Duodenal mucosa (tissue), 2 donors: ENCODE data around the gene BCAS3.

Experiments
- H3K27ac ChIP-seq: one replicate; pipeline ENCODE4 v1.7.0; 2013; ENCODE audit warnings: low read depth, low read length
- H3K27me3 ChIP-seq, 2 donors: one replicate each; pipeline ENCODE4 v1.7.0; 2013; ENCODE audit warnings: low read length in 2 of 2, control low read depth in 1 of 2; ENCODE audit not compliant: insufficient read depth in 2 of 2, control insufficient read depth in 1 of 2
- H3K36me3 ChIP-seq, 2 donors: one replicate each; pipeline ENCODE4 v1.7.0; 2013; ENCODE audit warnings: low read length in 2 of 2, control low read depth in 1 of 2; ENCODE audit not compliant: insufficient read depth in 2 of 2, control insufficient read depth in 1 of 2
- H3K4me1 ChIP-seq, 2 donors: one replicate each; pipeline ENCODE4 v1.7.0; 2013; ENCODE audit warnings: low read length in 2 of 2, control low read depth in 1 of 2; ENCODE audit not compliant: insufficient read depth in 2 of 2, control insufficient read depth in 1 of 2
- H3K4me3 ChIP-seq, 2 donors: one replicate each; pipeline ENCODE4 v1.7.0; 2013; ENCODE audit warnings: low read length in 2 of 2, low read depth in 1 of 2
- H3K9ac ChIP-seq, 2 donors: one replicate each; pipeline ENCODE4 v1.7.0; 2013; ENCODE audit warnings: low read length in 2 of 2, low read depth in 1 of 2
- H3K9me3 ChIP-seq, 2 donors: one replicate each; pipeline ENCODE4 v1.7.0; 2013; ENCODE audit warnings: low read length in 2 of 2, control low read depth in 1 of 2; ENCODE audit not compliant: control insufficient read depth in 1 of 2

BCAS3 gene

GRCh38 chr17:60645918-60646523 is 31.6 kb upstream of the BCAS3 start:
- H3K9me3 ChIP-seq, result no peaks in the 10 kb centered on the region
- no peak overlapping the region for H3K27ac ChIP-seq
- H3K4me1 ChIP-seq, result no peaks in the 10 kb centered on the region
- no peak overlapping the region for H3K9ac ChIP-seq
- H3K36me3 ChIP-seq, result peaks cover 3 to 19% of the 10 kb centered on the region in 2 donors
- no peak overlapping the region for H3K4me3 ChIP-seq
- no peaks in the 10 kb centered on the region for H3K27me3 ChIP-seq

- no peak overlapping the region for H3K4me3 ChIP-seq
- no peak overlapping the region for H3K27ac ChIP-seq
- H3K27me3 ChIP-seq, result no peaks in the 10 kb centered on the region
- no peaks in the 10 kb centered on the region for H3K9me3 ChIP-seq
- H3K9ac ChIP-seq, result no peak overlapping the region
- no peaks in the 10 kb centered on the region for H3K4me1 ChIP-seq
- peaks cover 3 to 19% of the 10 kb centered on the region in 2 donors for H3K36me3 ChIP-seq
These were observed 30.9 kb upstream of the BCAS3 start for GRCh38 chr17:60646701-60647100.

GRCh38 chr17:60647705-60648104 is 29.9 kb upstream of the BCAS3 start:
- no peaks in the 10 kb centered on the region for H3K27me3 ChIP-seq
- H3K4me1 ChIP-seq, result no peaks in the 10 kb centered on the region
- H3K27ac ChIP-seq, result no peak overlapping the region
- peaks cover 3 to 19% of the 10 kb centered on the region in 2 donors for H3K36me3 ChIP-seq
- no peaks in the 10 kb centered on the region for H3K9me3 ChIP-seq
- no peak overlapping the region for H3K9ac ChIP-seq
- H3K4me3 ChIP-seq, result no peak overlapping the region

- H3K4me3 ChIP-seq, result no peak overlapping the region
- H3K36me3 ChIP-seq, result peaks cover 6 to 23% of the 10 kb centered on the region in 2 donors
- H3K9me3 ChIP-seq, result no peaks in the 10 kb centered on the region
- H3K9ac ChIP-seq, result no peak overlapping the region
- no peak overlapping the region for H3K27ac ChIP-seq
- H3K27me3 ChIP-seq, result no peaks in the 10 kb centered on the region
- H3K4me1 ChIP-seq, result no peaks in the 10 kb centered on the region
These were observed 25.0 kb upstream of the BCAS3 start for GRCh38 chr17:60652454-60653247.

- Histone ChIP-seq H3K4me3 (no peak overlapping the region), H3K27me3 (no peaks in the 10 kb centered on the region), H3K9ac (no peak overlapping the region), H3K4me1 (no peaks in the 10 kb centered on the region), H3K36me3 (peaks cover 3 to 22% of the 10 kb centered on the region in 2 donors), H3K9me3 (no peaks in the 10 kb centered on the region), H3K27ac (no peak overlapping the region)
These were observed 24.1 kb upstream of the BCAS3 start for GRCh38 chr17:60653569-60653968.

- no peaks in the 10 kb centered on the region for H3K4me1 ChIP-seq
- H3K27ac ChIP-seq, result no peak overlapping the region
- no peaks in the 10 kb centered on the region for H3K9me3 ChIP-seq
- peaks cover 3 to 11% of the 10 kb centered on the region in 2 donors for H3K36me3 ChIP-seq
- no peak overlapping the region for H3K4me3 ChIP-seq
- no peaks in the 10 kb centered on the region for H3K27me3 ChIP-seq
- no peak overlapping the region for H3K9ac ChIP-seq
These were observed 21.2 kb upstream of the BCAS3 start for GRCh38 chr17:60656499-60656898.

GRCh38 chr17:60659156-60659555 is 18.5 kb upstream of the BCAS3 start:
- Histone ChIP-seq H3K9me3 (no peaks in the 10 kb centered on the region), H3K4me1 (no peaks in the 10 kb centered on the region), H3K27me3 (no peaks in the 10 kb centered on the region), H3K4me3 (no peak overlapping the region), H3K9ac (no peak overlapping the region), H3K36me3 (peaks cover 3 to 17% of the 10 kb centered on the region in 2 donors), H3K27ac (no peak overlapping the region)

- no peak overlapping the region for H3K27ac ChIP-seq
- H3K27me3 ChIP-seq, result no peaks in the 10 kb centered on the region
- H3K9ac ChIP-seq, result no peak overlapping the region
- no peaks in the 10 kb centered on the region for H3K4me1 ChIP-seq
- no peak overlapping the region for H3K4me3 ChIP-seq
- H3K9me3 ChIP-seq, result no peaks in the 10 kb centered on the region
- peaks cover 10 to 26% of the 10 kb centered on the region in 2 donors for H3K36me3 ChIP-seq
These were observed 16.2 kb upstream of the BCAS3 start for GRCh38 chr17:60661489-60661888.

- Histone ChIP-seq H3K9me3 (no peaks in the 10 kb centered on the region), H3K27ac (no peak overlapping the region), H3K4me1 (peaks cover 0 to 2% of the 10 kb centered on the region in 2 donors), H3K4me3 (no peak overlapping the region), H3K27me3 (no peaks in the 10 kb centered on the region), H3K36me3 (peaks cover 7 to 16% of the 10 kb centered on the region in 2 donors), H3K9ac (no peak overlapping the region)
These were observed 13.6 kb upstream of the BCAS3 start for GRCh38 chr17:60664022-60664421.

- peaks cover 0 to 2% of the 10 kb centered on the region in 2 donors for H3K4me1 ChIP-seq
- no peaks in the 10 kb centered on the region for H3K27me3 ChIP-seq
- H3K36me3 ChIP-seq, result peaks cover 7 to 16% of the 10 kb centered on the region in 2 donors
- H3K27ac ChIP-seq, result no peak overlapping the region
- H3K9me3 ChIP-seq, result no peaks in the 10 kb centered on the region
- H3K4me3 ChIP-seq, result no peak overlapping the region
- H3K9ac ChIP-seq, result no peak overlapping the region
These were observed 12.0 kb upstream of the BCAS3 start for GRCh38 chr17:60665602-60666001.
